ENCODE measurements around the gene KIF26A. TPM values are rescaled to one million over a fixed set of nuclear protein-coding genes. Genes with fewer than 3 reads are reported as not detected.

The KIF26A gene
- total RNA-seq, 2 donors from 2014 or later: 5.0 to 6.9 TPM

GRCh38 chr14:104099096-104100041 is 39.0 kb upstream of the KIF26A start:
- DNase-seq (ENCODE audit: low spot score): peak; percentile 78
- intact Hi-C loops (cut with DNase I): loop anchor here in 1 of 2 donors (10.0 kb wide), 1 partner anchor 465 kb away; no protein-coding TSS in a partner anchor

- intact Hi-C loops (cut with DNase I): no loop called here
- DNase-seq (ENCODE audit: low spot score): peak; percentile 60
Observed at GRCh38 chr14:104100171-104101085, 38.0 kb upstream of the KIF26A start.

GRCh38 chr14:104101086-104101621 is 37.2 kb upstream of the KIF26A start:
- intact Hi-C loops (cut with DNase I): no loop called here

DNA sequence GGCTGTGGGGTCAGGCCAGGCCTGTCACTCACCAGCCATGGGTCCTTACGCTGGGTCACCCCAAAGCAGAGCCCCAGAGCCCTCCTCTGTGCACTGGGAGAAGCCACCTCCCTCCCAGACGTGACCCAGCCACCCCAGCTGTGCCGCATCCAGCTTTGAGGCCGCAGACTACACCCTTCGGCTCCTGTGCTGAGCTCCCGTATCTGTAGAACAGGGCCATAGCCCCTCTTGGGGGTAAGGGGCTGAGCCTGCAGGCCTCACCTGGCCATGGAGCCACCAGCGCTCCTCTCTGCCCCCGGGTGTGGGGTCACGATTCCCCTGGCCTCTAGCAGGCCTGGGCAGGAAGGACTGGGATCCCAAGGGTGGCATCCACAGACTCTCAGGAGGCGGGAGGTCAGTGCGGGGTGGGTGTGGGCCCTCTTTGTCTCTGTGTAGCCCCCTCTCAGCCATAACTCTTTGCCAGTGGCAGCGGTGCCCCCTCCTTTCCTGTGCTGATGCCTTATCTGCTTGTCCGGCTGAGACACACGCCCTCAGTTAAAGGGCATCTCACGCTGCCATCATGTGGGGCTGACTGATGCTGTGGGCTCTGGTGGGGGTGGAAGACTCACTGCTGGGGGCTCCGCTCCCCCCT is 36.6 kb upstream of the KIF26A start:
- intact Hi-C loops (cut with DNase I): no loop called here
- DNase-seq (ENCODE audit: low spot score): peak; percentile 56

More at GRCh38 chr14:104101086-104101621, 37.2 kb upstream of the KIF26A start:
- DNase-seq (ENCODE audit: low spot score): peak; percentile 78

GRCh38 chr14:104102282-104102914 is 36.0 kb upstream of the KIF26A start:
- intact Hi-C loops (cut with DNase I): no loop called here
- peak; percentile 44 for DNase-seq (ENCODE audit: low spot score)

- DNase-seq (ENCODE audit: low spot score): peak; percentile 68
- intact Hi-C loops (cut with DNase I): no loop called here
Observed at GRCh38 chr14:104103061-104103445, 35.3 kb upstream of the KIF26A start.

- intact Hi-C loops (cut with DNase I): no loop called here
- DNase-seq (ENCODE audit: low spot score): peak; percentile 66
Observed at GRCh38 chr14:104103446-104104075, 34.8 kb upstream of the KIF26A start.

DNA sequence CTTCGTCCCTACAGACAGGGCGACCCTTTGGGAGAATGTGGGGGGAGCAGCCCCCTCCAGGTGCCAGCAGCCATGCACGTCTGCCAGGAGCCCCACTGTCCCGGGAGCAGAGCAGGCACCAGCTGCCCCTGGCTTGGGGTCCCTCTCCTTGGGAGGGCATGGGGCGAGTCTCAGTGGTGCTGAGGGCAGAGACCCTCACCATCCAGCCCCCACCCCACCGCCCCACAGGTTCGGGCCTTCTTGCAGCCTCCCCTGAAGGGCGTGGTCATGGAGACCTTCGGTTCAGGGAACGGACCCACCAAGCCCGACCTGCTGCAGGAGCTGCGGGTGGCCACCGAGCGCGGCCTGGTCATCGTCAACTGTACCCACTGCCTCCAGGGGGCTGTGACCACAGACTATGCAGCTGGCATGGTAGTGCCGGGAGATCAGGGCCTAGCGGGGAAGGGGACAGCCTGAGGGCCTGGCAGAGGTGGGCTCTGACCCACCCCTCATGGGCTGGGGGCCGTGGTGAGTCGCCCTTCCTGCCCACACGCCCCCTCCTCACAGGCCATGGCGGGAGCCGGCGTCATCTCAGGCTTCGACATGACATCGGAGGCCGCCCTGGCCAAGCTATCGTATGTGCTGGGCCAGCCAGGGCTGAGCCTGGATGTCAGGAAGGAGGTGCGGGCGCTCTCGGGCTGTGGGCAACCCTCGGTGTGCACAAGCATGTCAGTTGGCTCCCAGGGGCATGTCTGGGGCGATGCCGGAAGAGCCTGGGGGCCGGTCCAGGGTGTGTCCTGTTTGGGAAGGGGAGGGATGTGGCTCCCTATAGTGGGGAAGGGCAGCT is 34.1 kb upstream of the KIF26A start:
- intact Hi-C loops (cut with DNase I): no loop called here
- peak; percentile 72 for DNase-seq (ENCODE audit: low spot score)

- intact Hi-C loops (cut with DNase I): no loop called here
- peak; percentile 78 for DNase-seq (ENCODE audit: low spot score)
Observed at GRCh38 chr14:104105071-104105821, 33.1 kb upstream of the KIF26A start.

- intact Hi-C loops (cut with DNase I): no loop called here
- no peak for DNase-seq (ENCODE audit: low spot score)
Observed at GRCh38 chr14:104105822-104106470, 32.4 kb upstream of the KIF26A start.

GRCh38 chr14:104106471-104106991 is 31.9 kb upstream of the KIF26A start:
- DNase-seq (ENCODE audit: low spot score): peak; percentile 82
- intact Hi-C loops (cut with DNase I): no loop called here

GRCh38 chr14:104107101-104107581 is 31.2 kb upstream of the KIF26A start:
- intact Hi-C loops (cut with DNase I): no loop called here
- DNase-seq (ENCODE audit: low spot score): peak; percentile 66

GRCh38 chr14:104107611-104108569 is 30.5 kb upstream of the KIF26A start:
- intact Hi-C loops (cut with DNase I): no loop called here
- DNase-seq (ENCODE audit: low spot score): peak; percentile 67
